ENCODE results near the gene ARFIP1.

- TF ChIP-seq CTCF (IDR thresholded peaks at IDR 0.05) (no peak), EZH2phosphoT487 (IDR thresholded peaks at IDR 0.05) (no peak), EZH2 (IDR thresholded peaks at IDR 0.05) (no peak)
These were observed 130.8 kb downstream of the ARFIP1 start for GRCh38 chr4:152910521-152910920.

Data from neural progenitor cell (in vitro differentiated cells).